Thoracic aorta (tissue), 2 donors: Measurements from ENCODE around the gene SH3GL2. TPM values are rescaled to one million over a fixed set of nuclear protein-coding genes. Genes with fewer than 3 reads are reported as not detected.

ENCODE experiments used
- ATAC-seq: fragments of 150-250 bp; one replicate; pipeline ENCODE4 v1.8.0; 2017; ENCODE audit warnings: low read depth; ENCODE audit not compliant: insufficient number of reproducible peaks, low FRiP score
- DNase-seq: peaks from one replicate; pipeline ENCODE4 v3.0.0-alpha.2; 2020; ENCODE audit warnings: low spot score
- H3K27ac ChIP-seq, 2 donors: fragments of 200-600 bp; sonication (generic); 1 replicate in 1 of 2; 2 replicates in 1 of 2; pipeline ENCODE4 v1.5.1; 2016; ENCODE audit warnings: mild to moderate bottlenecking in 2 of 2, moderate library complexity in 2 of 2
- H3K27me3 ChIP-seq: fragments of 200-600 bp; sonication (generic); replicated peaks from 2 replicates; pipeline ENCODE4 v1.6.0; 2016; ENCODE audit warnings: mild to moderate bottlenecking; ENCODE audit not compliant: insufficient read depth
- H3K36me3 ChIP-seq: fragments of 200-600 bp; sonication (generic); one replicate; pipeline ENCODE4 v1.5.1; 2016
- H3K4me1 ChIP-seq, 2 donors: fragments of 200-600 bp; sonication (generic); 1 replicate in 1 of 2; 2 replicates in 1 of 2; pipeline versions ENCODE4 v1.5.1 to v1.6.0; 2016; ENCODE audit warnings: low read depth in 2 of 2, mild to moderate bottlenecking in 1 of 2; ENCODE audit not compliant: control insufficient read depth in 1 of 2
- H3K4me3 ChIP-seq: fragments of 200-600 bp; sonication (generic); 2 replicates; pipeline ENCODE4 v1.5.1; 2016; ENCODE audit warnings: mild to moderate bottlenecking
- H3K9me3 ChIP-seq: fragments of 200-600 bp; sonication (generic); 2 replicates; pipeline ENCODE4 v1.5.1; 2016
- CTCF ChIP-seq: fragments of 200-600 bp; sonication (generic); IDR thresholded peaks from one replicate; pipeline ENCODE4 v1.5.1; 2019; ENCODE audit warnings: antibody characterized with exemption
- total RNA-seq, 2 donors: library from RNA; depleted of rRNA; stranded (reverse); fragments of >200 nt; gene quantifications; one replicate each; pipeline versions ENCODE4 v1.1.0 to v1.2.3, GENCODE V29; 2016

Gene SH3GL2
- total RNA-seq, 2 donors from 2014 or later, result not detected

- H3K36me3 ChIP-seq, result no peaks in the 10 kb centered on the region
- H3K4me3 ChIP-seq, result no peak overlapping the region
- ATAC-seq, result no peak
- no peaks in the 10 kb centered on the region for H3K9me3 ChIP-seq
- no peaks in the 10 kb centered on the region for H3K27me3 ChIP-seq
- no peaks in the 10 kb centered on the region for H3K4me1 ChIP-seq
- no peak for TF ChIP-seq CTCF
- no peak overlapping the region for H3K27ac ChIP-seq
- DNase-seq, result no peak
These were observed 58.4 kb downstream of the SH3GL2 start for GRCh38 chr9:17637229-17637628.

DNA sequence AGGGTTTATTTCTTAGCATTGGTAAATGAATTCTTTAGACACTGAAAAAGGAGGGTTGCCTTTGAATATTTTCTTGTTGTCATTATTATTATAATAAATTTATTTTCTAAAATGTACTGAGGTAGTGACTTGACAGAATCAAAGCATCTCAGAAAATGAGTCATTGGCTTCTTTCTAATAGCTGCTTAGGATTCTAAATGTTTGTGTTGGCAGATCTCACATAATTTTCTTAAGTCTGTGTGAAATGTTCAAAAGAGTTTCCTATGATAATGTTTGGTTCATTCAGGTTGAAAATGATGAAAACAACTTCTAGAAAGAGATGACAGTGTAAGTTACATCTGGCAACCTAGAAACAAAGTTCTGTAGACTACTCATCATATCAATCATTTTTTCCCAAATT, 69.7 kb downstream of the SH3GL2 start:
- Histone ChIP-seq H3K27me3 (no peaks in the 10 kb centered on the region), H3K4me1 (no peaks in the 10 kb centered on the region), H3K36me3 (no peaks in the 10 kb centered on the region), H3K27ac (no peak overlapping the region), H3K9me3 (no peaks in the 10 kb centered on the region), H3K4me3 (no peak overlapping the region)
- no peak for TF ChIP-seq CTCF
- DNase-seq (no peak), ATAC-seq (no peak)

DNA sequence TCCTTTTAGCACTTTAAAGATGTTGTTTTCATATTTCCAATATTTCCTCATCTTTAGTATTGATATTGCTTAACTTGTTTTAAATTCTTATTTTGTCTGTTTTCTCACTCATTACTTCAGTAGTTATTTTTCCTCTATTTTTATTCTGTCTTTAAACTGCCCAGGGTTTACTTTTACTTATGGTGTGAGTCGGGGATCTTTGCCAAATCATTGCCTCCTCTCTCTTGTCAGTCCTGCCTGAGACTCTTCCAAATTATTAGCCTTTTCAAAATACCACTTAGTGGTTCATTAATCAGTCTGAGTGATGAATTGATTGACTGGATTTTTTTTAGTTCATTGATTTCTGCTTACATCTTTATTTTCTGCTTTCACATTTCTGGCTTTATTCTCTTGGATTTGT, 72.9 kb downstream of the SH3GL2 start:
- no peaks in the 10 kb centered on the region for H3K36me3 ChIP-seq
- no peak for TF ChIP-seq CTCF
- no peak for ATAC-seq

DNA sequence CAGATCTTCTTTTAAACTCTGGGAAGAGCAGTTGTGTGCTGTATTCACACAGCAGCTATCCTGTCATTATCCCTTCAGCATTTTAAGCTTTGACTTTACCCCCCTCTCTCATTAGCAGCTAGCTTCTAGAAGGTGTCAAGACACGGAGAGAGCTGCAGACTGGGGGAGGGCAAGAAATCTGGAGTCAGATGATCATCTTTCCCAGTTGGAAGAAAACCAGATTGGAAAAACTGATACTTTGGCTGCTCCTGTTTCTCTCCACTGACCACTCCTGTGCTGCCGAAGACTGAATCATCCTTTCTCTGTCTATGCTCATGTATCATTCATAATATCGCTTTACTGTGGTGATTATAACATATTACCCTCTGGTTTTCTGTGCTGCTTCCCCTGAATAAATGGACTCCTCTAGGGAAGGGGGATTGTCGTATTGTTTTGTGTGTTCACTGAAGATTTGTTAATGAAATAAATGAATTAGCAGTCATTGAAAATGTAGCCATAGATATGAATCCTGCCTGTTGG, 75.1 kb downstream of the SH3GL2 start:
- H3K9me3 ChIP-seq, result no peaks in the 10 kb centered on the region
- no peak overlapping the region for H3K27ac ChIP-seq
- no peak for TF ChIP-seq CTCF
- no peaks in the 10 kb centered on the region for H3K27me3 ChIP-seq
- H3K36me3 ChIP-seq, result no peaks in the 10 kb centered on the region
- no peak overlapping the region for H3K4me3 ChIP-seq
- ATAC-seq (no peak), DNase-seq (no peak)
- no peaks in the 10 kb centered on the region for H3K4me1 ChIP-seq

More for the DNA sequence above, 72.9 kb downstream of the SH3GL2 start:
- no peak overlapping the region for H3K4me3 ChIP-seq
- DNase-seq, result no peak
- H3K27me3 ChIP-seq, result no peaks in the 10 kb centered on the region
- H3K27ac ChIP-seq, result no peak overlapping the region
- H3K9me3 ChIP-seq, result no peaks in the 10 kb centered on the region
- no peaks in the 10 kb centered on the region for H3K4me1 ChIP-seq

DNA sequence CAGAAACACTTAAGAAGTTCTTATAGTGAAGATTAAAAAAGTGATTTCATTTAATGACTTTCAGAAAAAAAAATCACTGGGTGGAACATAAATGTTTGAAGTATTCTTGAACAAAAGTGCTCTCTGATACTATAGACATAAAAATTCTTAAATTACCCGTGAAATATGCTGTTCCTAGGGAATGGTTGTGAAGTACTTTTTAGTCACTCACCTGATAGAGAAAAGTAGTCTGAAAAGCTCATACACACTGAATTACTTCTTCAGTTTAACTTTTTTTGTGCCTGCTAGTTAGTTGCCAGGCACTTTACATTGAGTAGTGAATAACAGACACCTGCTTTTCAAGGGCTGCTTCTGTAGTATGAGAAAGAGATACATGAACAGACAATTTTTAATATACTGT, 78.0 kb downstream of the SH3GL2 start:
- Histone ChIP-seq H3K4me1 (no peaks in the 10 kb centered on the region), H3K4me3 (no peak overlapping the region), H3K27ac (no peak overlapping the region), H3K9me3 (no peaks in the 10 kb centered on the region), H3K27me3 (no peaks in the 10 kb centered on the region), H3K36me3 (no peaks in the 10 kb centered on the region)
- no peak for DNase-seq
- ATAC-seq, result no peak
- TF ChIP-seq CTCF, result no peak
